K562 (cell line): ENCODE results near the gene SPAG4. TPM values are rescaled to one million over a fixed set of nuclear protein-coding genes. Genes with fewer than 3 reads are reported as not detected.

Source experiments
- CHCHD3 ChIP-seq: fragments of 250-450 bp; sonication (Bioruptor Pico); IDR thresholded peaks from 2 replicates; pipeline ENCODE4 v2.1.2; 2022; ENCODE audit warnings: mild to moderate bottlenecking
- DPF2 ChIP-seq: fragments of 450-650 bp; IDR thresholded peaks from 2 replicates; pipeline ENCODE4 v1.6.1; 2016
- E2F4 ChIP-seq: sonication (generic); formaldehyde crosslinking; IDR thresholded peaks from 2 replicates; pipeline ENCODE4 v1.8.0; 2022; ENCODE audit warnings: mild to moderate bottlenecking, low read depth, missing genetic modification reagents
- ESRRB ChIP-seq: fragments of 250-450 bp; sonication (Bioruptor Pico); IDR thresholded peaks from 2 replicates; pipeline ENCODE4 v1.5.0; 2020; ENCODE audit warnings: mild to moderate bottlenecking, moderate library complexity, borderline replicate concordance
- HMGN3 ChIP-seq: IDR thresholded peaks from 2 replicates; pipeline ENCODE4 v1.6.1; 2011; ENCODE audit warnings: borderline replicate concordance, low read depth, mild to moderate bottlenecking, mixed read lengths, low read length; ENCODE audit not compliant: insufficient read length; ENCODE audit errors: extremely low read depth
- IFI16 ChIP-seq: fragments of 250-450 bp; sonication (Bioruptor Pico); IDR thresholded peaks from 2 replicates; pipeline ENCODE4 v2.1.2; 2022; ENCODE audit warnings: mild to moderate bottlenecking, inconsistent platforms
- PATZ1 ChIP-seq: fragments of 250-450 bp; sonication (Bioruptor Pico); IDR thresholded peaks from 2 replicates; pipeline ENCODE4 v1.5.0; 2020; ENCODE audit warnings: mild to moderate bottlenecking, borderline replicate concordance
- POLR2A ChIP-seq: fragments of 450-650 bp; conservative IDR thresholded peaks from 2 replicates; pipeline ENCODE4 v1.6.1; 2016
- SLC30A9 ChIP-seq: fragments of 250-450 bp; sonication (Bioruptor Pico); IDR thresholded peaks from 2 replicates; pipeline ENCODE4 v1.8.0; 2022; ENCODE audit warnings: mild to moderate bottlenecking, moderate library complexity
- VEZF1 ChIP-seq: fragments of 200-800 bp; sonication (Bioruptor generic); IDR thresholded peaks from 2 replicates; pipeline ENCODE4 v1.6.1; 2017; ENCODE audit warnings: missing genetic modification characterization, missing compliant biosample characterization
- ZBTB5 ChIP-seq: fragments of 450-650 bp; IDR thresholded peaks from 2 replicates; pipeline ENCODE4 v1.6.1; 2017; ENCODE audit warnings: antibody characterized with exemption
- ZNF592 ChIP-seq: fragments of 450-650 bp; IDR thresholded peaks from 2 replicates; pipeline ENCODE4 v1.6.1; 2017; ENCODE audit warnings: antibody characterized with exemption, mild to moderate bottlenecking
- ZNF655 ChIP-seq: fragments of 250-450 bp; sonication (Bioruptor Pico); IDR thresholded peaks from 2 replicates; pipeline ENCODE4 v1.5.0; 2021
- polyA plus RNA-seq, 8 experiments: library from polyadenylated mRNA; depleted of rRNA in 4 of 8; stranded (reverse) in 5 of 8; unstranded in 3 of 8; fragments of >200 nt; fragmentation: Nextera tagmentation in 2 of 8; fragmentation: Illumina TruSeq in 1 of 8; extraction: Ambion mirVana in 2 of 8; extraction: Trizol in 1 of 8; gene quantifications; 2 replicates each; pipeline versions ENCODE4 v1.2.1 to v1.2.3, GENCODE V29; 2011 to 2014; ENCODE audit warnings: inconsistent platforms in 1 of 8, missing spikeins in 1 of 8
- total RNA-seq, 7 experiments: library from RNA; depleted of rRNA in 6 of 7; stranded (reverse); fragments of >200 nt in 6 of 7; fragmentation: Illumina TruSeq in 2 of 7; extraction: Trizol in 2 of 7; gene quantifications; 2 replicates each; pipeline versions ENCODE4 v1.2.1 to v1.2.3, GENCODE V29; 2011 to 2021; ENCODE audit warnings: low replicate concordance in 1 of 7

SPAG4 gene
- total and polyA plus RNA-seq, 9 of the 15 experiments (the other 6 are each of a cell fraction or from before 2014, with no cell fraction given), result 1.6 to 11.4 (median 4.6) TPM

- TF ChIP-seq E2F4 (CRISPR knock-in tag), result no peak
- TF ChIP-seq VEZF1 (CRISPR knock-in tag), result no peak
- no peak for TF ChIP-seq HMGN3
- no peak for TF ChIP-seq ZNF592
- TF ChIP-seq SLC30A9 (CRISPR knock-in tag), result no peak
- TF ChIP-seq IFI16 (CRISPR knock-in tag), result no peak
- 0 out of 2 replicates have a peak, but pooled peaks have one; percentile 10 for TF ChIP-seq POLR2A
- TF ChIP-seq DPF2, result no peak
- no peak for TF ChIP-seq CHCHD3 (CRISPR knock-in tag)
- no peak for TF ChIP-seq PATZ1 (CRISPR knock-in tag)
- TF ChIP-seq ZNF655, result no peak
- TF ChIP-seq ZBTB5, result 0 out of 2 replicates have a peak, but pooled peaks have one; percentile 11
- TF ChIP-seq ESRRB, result no peak
Measured at GRCh38 chr20:35663516-35664465, 48.2 kb downstream of the SPAG4 start (continued).
